PC-9 (cell line): ENCODE results near the gene INTS11. TPM values are rescaled to one million over a fixed set of nuclear protein-coding genes. Genes with fewer than 3 reads are reported as not detected.

Experiments used
- BruUV-seq: library from RNA; stranded (reverse); fragments of 400-500 nt; replicated peaks from 2 replicates; lab custom pipeline; 2021; lab: Mats Ljungman, UMichigan
- CTCF ChIA-PET: fragments of 300-600 bp; sonication (Branson Sonifier 250); formaldehyde crosslinking; loops from one replicate; lab custom pipeline; 2022; ENCODE audit warnings: antibody characterized with exemption; lab: Charles Lee
- POLR2A ChIA-PET: fragments of 300-600 bp; sonication (Branson Sonifier 250); formaldehyde crosslinking; loops from one replicate; lab custom pipeline; 2022; ENCODE audit warnings: antibody characterized with exemption; ENCODE audit not compliant: unreplicated experiment; lab: Charles Lee
- DNase-seq, 2 experiments: peaks; one replicate each; pipeline versions ENCODE4 v3.0.0 to v3.0.0-alpha.2; 2015 to 2022; ENCODE audit warnings: mixed read lengths in 1 of 2
- H2AFZ ChIP-seq: fragments of 200-600 bp; sonication (generic); 2 replicates; pipeline ENCODE4 v1.8.1; 2017; ENCODE audit warnings: antibody characterized with exemption
- H3F3A ChIP-seq: fragments of 200-600 bp; sonication (generic); 2 replicates; pipeline ENCODE4 v1.8.1; 2017; ENCODE audit warnings: antibody characterized with exemption, mild to moderate bottlenecking, low read depth; ENCODE audit not compliant: insufficient read depth
- H3K27ac ChIP-seq: fragments of 200-600 bp; sonication (generic); 2 replicates; pipeline ENCODE4 v1.6.1; 2016; ENCODE audit warnings: mixed run types
- H3K27me3 ChIP-seq: fragments of 200-600 bp; sonication (generic); 2 replicates; pipeline ENCODE4 v1.6.1; 2016; ENCODE audit warnings: low read depth, mixed run types; ENCODE audit not compliant: insufficient read depth
- H3K36me3 ChIP-seq: fragments of 200-600 bp; sonication (generic); 2 replicates; pipeline ENCODE4 v1.6.1; 2016; ENCODE audit warnings: low read depth, mixed run types
- H3K4me1 ChIP-seq: fragments of 200-600 bp; sonication (generic); replicated peaks from 2 replicates; pipeline ENCODE4 v1.6.1; 2016; ENCODE audit warnings: mixed run types; ENCODE audit not compliant: insufficient read depth
- H3K4me2 ChIP-seq: fragments of 200-600 bp; sonication (generic); 2 replicates; pipeline ENCODE4 v1.6.1; 2017; ENCODE audit warnings: mixed run types
- H3K4me3 ChIP-seq: fragments of 200-600 bp; sonication (generic); 2 replicates; pipeline ENCODE4 v1.6.1; 2016; ENCODE audit warnings: mixed run types
- H3K79me2 ChIP-seq: fragments of 200-600 bp; sonication (generic); 2 replicates; pipeline ENCODE4 v1.6.1; 2017; ENCODE audit warnings: low read depth, mixed run types
- H3K9me2 ChIP-seq: fragments of 200-600 bp; sonication (generic); 2 replicates; pipeline ENCODE4 v1.8.1; 2017; ENCODE audit warnings: mild to moderate bottlenecking; ENCODE audit not compliant: insufficient read depth
- H3K9me3 ChIP-seq: fragments of 200-600 bp; sonication (generic); 2 replicates; pipeline ENCODE4 v1.8.1; 2016; ENCODE audit warnings: low read depth; ENCODE audit not compliant: insufficient read depth
- H4K20me1 ChIP-seq: fragments of 200-600 bp; sonication (generic); 2 replicates; pipeline ENCODE4 v1.8.1; 2017; ENCODE audit not compliant: insufficient read depth
- CTCF ChIP-seq: fragments of 200-600 bp; sonication (generic); conservative IDR thresholded peaks from 2 replicates; pipeline ENCODE4 v1.6.1; 2017; ENCODE audit warnings: mixed run types, antibody characterized with exemption, mild to moderate bottlenecking, moderate library complexity
- EZH2 ChIP-seq: fragments of 200-600 bp; sonication (generic); IDR thresholded peaks from 2 replicates; pipeline ENCODE4 v1.8.0; 2017; ENCODE audit warnings: antibody characterized with exemption, low read depth
- intact Hi-C: fragments of 100-400 bp; cut with micrococcal nuclease; formaldehyde crosslinking; loops from one replicate; pipeline ENCODE4 v1.10.0; 2022; ENCODE audit not compliant: unreplicated experiment
- total RNA-seq: library from RNA; stranded (reverse); gene quantifications from 2 replicates; pipeline ENCODE4 v1.2.3, GENCODE V29; 2021

INTS11 gene
- total RNA-seq, 1 experiment from 2014 or later = 130 TPM

- TF ChIP-seq EZH2 (no peak), CTCF (no peak)
- Histone ChIP-seq H4K20me1 (peaks cover 9% of the 10 kb centered on the region), H3K9me2 (no peaks in the 10 kb centered on the region), H3K4me2 (no peak overlapping the region), H2AFZ (no peak overlapping the region), H3K4me1 (peaks cover 28% of the 10 kb centered on the region), H3K36me3 (peaks cover 10% of the 10 kb centered on the region; the same call in 1 of the 2 replicates), H3K9me3 (no peaks in the 10 kb centered on the region), H3K79me2 (peaks cover 39% of the 10 kb centered on the region), H3K27ac (no peak overlapping the region), H3K27me3 (no peaks in the 10 kb centered on the region), H3F3A (peaks cover 44% of the 10 kb centered on the region), H3K4me3 (no peak overlapping the region)
- DNase-seq = no peak
- intact Hi-C loops = loop anchor here (10.0 kb wide), 1 partner anchor 95 kb away; the partner anchor contains the start of gene VWA1
- ChIA-PET POLR2A (no interaction called here), CTCF (no interaction called here)
- BruUV-seq = no TSS peak
Observed at GRCh38 chr1:1340185-1340584, 15.7 kb upstream of the INTS11 start.

GRCh38 chr1:1338278-1338677, 13.8 kb upstream of the INTS11 start:
- peaks cover 10% of the 10 kb centered on the region; the same call in 1 of the 2 replicates for H3K36me3 ChIP-seq

GRCh38 chr1:1337793-1338147, 13.3 kb upstream of the INTS11 start:
- Histone ChIP-seq H3K4me3 (no peak overlapping the region), H3K9me2 (no peaks in the 10 kb centered on the region), H3K27ac (no peak overlapping the region), H2AFZ (no peak overlapping the region), H3F3A (peaks cover 27% of the 10 kb centered on the region; the same call in 1 of the 2 replicates), H3K27me3 (no peaks in the 10 kb centered on the region), H3K79me2 (peaks cover 25% of the 10 kb centered on the region), H3K4me2 (no peak overlapping the region), H3K36me3 (peaks cover 10% of the 10 kb centered on the region; the same call in 1 of the 2 replicates), H3K4me1 (peaks cover 6% of the 10 kb centered on the region), H4K20me1 (peaks cover 9% of the 10 kb centered on the region), H3K9me3 (no peaks in the 10 kb centered on the region)
- TF ChIP-seq CTCF (no peak), EZH2 (no peak)
- ChIA-PET CTCF (interaction anchor here (0.6 kb wide), 1 partner anchor 93 kb away, joined by 5 read pairs; no protein-coding TSS in a partner anchor), POLR2A (interaction anchor here (0.7 kb wide), 1 partner anchor 13 kb away, joined by 3 read pairs; no protein-coding TSS in a partner anchor)
- no TSS peak for BruUV-seq
- intact Hi-C loops = no loop called here
- DNase-seq = no peak

More at GRCh38 chr1:1338278-1338677, 13.8 kb upstream of the INTS11 start:
- POLR2A ChIA-PET = no interaction called here
- Histone ChIP-seq H3K79me2 (peaks cover 30% of the 10 kb centered on the region), H3K4me2 (no peak overlapping the region), H3K9me3 (no peaks in the 10 kb centered on the region), H3K27me3 (no peaks in the 10 kb centered on the region), H3K4me3 (no peak overlapping the region), H3K27ac (no peak overlapping the region), H4K20me1 (peaks cover 9% of the 10 kb centered on the region), H3K4me1 (peaks cover 11% of the 10 kb centered on the region), H3F3A (peaks cover 29% of the 10 kb centered on the region; the same call in 1 of the 2 replicates), H2AFZ (no peak overlapping the region), H3K9me2 (no peaks in the 10 kb centered on the region)
- DNase-seq = no peak
- intact Hi-C loops = no loop called here
- CTCF ChIA-PET = interaction anchor here (0.6 kb wide), 1 partner anchor 93 kb away, joined by 5 read pairs; no protein-coding TSS in a partner anchor
- no peak for TF ChIP-seq CTCF
- no peak for TF ChIP-seq EZH2
- BruUV-seq = no TSS peak
